GM19025 (cell line): ENCODE data around the gene RFX2.

Experiments
- ATAC-seq: cut with Tn5 transposase; IDR thresholded peaks from one replicate; pipeline ENCODE4 v1.9.1; 2021; ENCODE audit warnings: mild to moderate bottlenecking, low read depth, moderate library complexity; ENCODE audit not compliant: unreplicated experiment

RFX2 gene

DNA sequence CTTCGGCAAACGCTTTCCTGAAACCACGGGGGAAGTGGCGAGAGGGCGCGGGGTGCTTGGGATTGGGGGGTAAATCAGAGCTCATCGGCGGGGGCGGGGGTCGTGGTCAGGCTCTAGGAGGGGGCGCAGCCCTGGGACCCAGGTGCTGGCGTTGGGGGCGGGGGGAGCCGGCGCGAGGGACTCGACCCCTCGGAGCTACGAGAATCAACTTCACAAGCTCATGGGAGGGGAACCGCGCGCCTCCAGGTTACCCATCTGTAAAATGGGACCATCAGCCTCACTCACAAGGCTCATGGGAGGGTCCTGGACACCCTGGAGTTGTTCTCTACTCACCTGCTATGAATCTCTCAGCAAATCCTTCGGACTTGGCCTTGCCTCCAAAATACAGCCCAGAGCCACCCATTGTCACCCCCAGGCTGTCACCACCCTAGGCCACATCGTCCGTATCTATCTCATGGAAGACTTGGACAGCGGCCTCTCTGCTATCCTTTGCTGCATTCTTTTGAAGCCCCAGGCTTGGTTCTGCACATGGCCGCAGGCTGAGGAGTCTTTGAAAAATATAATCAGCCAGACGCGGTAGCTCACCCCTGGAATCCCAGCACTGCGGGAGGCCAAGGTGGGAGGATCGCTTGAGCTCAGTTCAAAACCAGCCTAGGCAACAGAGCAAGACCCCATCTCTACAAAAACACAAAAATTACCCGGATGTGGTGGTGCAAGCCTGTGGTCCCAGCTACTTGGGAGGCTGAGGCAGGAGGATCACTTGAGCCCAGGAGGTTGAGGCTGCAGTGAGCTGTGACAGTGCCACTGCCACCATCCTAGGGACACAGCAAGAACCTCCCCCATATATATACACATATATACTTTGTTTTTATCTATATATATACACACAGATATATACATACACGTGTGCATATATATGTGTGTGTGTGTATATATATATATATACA is 131.4 kb downstream of the RFX2 start:
- no peak for ATAC-seq

DNA sequence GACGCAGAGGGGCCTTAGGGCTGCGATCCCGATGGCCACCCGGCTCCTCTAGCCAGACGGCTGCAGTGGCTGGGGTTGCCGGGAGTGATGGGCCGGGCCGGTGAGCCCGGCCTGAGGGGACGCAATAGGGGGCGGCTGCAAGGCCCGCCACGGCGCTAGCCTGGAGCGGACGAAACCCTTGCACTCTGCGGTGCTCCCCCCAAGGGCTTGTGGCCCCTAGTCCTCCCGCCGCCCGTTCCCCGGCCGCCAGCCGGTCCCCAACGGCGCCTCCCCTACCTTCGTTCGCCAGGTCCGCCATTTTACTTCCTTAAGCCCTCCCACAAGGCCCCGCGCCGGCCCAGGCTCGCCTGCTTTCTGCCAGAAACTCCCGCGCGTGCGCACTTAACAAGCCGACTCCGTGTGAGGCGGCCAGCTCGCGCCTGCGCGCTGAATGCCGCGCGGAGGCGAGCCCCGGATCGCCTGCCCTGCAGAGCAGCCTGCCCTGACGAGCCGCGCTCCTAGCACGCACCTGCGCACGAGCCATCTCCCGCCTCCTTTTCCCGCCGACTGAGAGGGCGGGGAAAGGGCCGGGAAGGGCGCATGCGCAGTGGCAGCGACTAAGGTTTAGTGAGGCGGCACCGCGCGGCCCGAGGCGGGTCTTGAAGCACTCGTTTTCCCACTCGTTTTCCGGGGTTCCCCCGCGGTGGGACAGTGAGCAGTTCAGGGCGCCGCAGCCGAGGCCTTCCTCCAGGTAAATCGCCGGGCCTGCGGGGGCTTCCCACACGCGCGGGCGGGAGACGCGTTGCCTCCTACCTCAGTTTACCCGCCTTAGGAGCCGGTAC is 132.3 kb downstream of the RFX2 start, which contains the start of gene RANBP3:
Gene RANBP3, minus strand, starts transcription at position 356 of the 821 bp plus-strand sequence. Its CDS starts 58 bp downstream, at position 298.
- peak; percentile 92 for ATAC-seq

DNA sequence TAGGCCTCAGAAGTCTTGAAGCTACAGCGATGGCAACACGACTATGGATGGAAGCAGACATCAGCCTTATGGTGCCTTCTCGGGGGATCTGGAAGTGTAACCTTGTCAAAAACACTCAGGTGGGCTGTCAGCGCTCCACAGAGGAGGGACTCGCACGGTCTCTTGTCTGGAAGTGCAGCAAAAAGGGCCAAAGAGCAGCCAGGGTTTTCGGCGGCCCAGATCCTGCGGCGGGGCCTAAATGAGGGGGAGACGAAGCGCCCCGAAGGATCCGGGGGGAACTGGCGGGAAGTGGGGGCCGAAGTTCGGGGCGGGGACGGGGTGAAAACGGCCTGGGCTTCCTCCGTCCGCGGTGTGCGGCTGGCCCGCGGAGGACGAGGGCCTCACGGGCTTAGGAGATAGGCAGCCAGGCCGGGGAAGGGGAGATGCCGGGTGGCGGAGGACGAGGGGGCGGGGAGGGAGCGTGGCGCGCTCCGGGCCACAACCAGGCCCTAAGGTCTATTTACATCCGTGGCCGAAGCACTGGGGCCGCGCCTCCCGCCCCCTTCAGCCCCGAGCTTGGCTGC is 133.0 kb downstream of the RFX2 start:
- ATAC-seq, result no peak

DNA sequence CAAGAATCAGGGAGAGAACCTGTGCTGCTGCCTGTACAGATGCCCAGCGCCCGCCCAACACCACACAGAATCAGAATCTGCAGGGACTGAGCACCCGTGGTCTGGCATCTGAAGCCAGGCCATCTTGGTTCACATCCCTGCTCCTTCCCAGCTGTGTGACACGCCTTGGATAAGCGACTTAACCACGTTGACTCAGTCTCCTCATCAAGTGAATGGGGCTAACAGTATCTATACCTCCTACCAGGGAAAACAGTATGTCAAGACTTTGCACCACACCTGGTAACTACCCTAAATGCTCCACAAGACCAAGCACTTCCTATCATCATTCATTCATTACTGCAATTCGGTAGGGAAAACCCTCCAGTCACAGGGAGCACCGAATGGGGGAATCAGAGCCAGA is 133.5 kb downstream of the RFX2 start:
- ATAC-seq, result no peak

DNA sequence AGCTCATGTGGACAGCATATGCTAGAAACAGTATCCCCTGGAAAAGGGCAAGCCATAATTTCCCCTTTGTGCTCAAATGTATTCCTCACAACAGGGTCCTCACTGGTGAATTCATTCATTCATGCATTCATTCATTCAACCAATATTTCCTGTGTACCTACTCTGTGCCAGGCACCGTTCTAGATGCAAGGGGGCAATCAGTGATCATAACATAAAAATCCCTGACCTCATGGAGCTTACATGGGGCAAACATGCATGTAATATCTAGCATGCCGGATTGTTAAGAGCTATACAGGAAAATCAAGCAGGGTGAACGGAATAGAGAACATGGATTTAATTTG is 134.9 kb downstream of the RFX2 start:
- ATAC-seq, result no peak

DNA sequence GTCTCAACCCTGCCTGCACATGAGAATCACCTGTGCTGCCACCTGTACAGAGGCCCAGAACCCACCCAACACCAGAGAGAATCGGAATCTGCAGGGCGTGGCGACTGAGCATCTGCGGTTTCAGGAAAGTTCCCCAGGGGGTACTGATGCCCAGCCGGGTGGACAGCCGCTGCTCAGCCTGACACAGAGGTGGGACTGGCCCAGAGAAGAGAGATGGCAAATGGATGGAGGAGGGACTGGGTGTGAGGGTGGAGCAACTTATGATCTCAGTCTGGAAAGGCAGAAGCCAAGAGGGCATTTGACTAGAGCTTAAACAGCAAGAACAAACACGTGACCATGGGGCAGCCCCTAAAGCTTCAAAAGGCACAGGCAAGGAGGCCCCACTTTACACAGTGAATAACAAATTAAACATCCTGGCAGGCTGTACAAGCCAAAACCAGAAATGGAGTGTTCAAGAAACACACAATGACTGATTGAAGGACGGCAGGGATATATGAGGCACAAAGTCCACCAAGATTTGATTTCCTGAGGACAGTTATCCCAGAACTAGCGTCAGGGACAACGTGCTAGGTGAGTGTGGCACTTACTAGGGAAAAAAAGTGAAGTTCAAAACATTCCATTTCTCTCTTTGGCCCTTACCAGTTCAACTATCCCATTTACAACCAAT is 135.4 kb downstream of the RFX2 start:
- no peak for ATAC-seq

DNA sequence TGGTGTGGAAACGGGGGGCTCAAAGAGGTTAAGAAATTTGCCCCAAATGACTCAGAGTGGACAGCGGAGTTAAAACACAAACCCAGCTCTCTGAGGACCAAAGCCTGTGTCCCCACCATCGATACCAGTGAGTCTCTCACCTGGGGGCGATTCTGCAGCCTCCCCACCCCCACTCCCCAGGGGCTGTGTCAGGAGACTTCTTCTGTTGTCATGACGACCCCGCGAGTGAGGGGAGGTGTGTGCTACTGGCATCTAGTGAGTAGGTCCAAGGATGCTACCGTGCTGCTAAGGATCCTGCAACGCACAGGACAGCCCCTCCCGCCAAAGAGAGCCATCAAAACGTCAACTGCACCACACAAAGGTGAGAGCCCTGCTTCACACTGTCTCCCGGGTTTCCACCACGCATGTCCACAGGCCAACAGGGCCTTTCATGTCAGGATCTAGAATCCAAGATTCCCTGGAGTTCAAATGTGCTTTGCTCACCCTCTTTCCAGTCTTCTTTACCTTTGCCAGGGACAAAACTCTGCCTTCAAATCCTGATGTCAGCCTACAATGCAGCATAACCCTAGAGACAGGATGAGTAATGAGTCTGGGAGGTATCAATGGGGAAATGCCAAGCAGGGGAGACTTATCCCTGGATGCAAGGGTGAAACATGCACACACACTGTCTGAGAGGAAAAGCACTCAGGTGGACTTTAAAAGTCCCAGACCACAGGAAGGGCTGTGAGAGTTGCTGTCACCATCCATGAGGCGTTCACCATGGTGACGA is 136.2 kb downstream of the RFX2 start:
- no peak for ATAC-seq

DNA sequence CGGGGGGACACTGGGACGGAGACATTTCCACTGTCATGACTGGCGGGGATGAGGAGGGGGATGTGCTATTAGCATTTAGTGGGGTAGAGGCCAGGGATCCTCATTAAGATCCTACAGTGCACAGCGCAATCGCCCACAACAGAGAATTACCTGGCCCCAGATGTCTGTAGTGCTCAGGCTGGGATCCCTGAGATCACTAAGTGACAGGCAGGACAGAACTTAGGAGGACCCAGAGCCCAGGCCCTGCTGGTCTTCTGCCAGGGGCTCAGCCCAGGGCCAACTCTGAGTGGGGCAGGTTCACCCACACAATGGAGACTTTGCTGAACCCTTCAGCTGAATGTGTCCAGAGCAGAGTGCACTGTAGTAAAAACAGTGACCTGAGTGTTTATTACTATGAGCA is 136.9 kb downstream of the RFX2 start:
- ATAC-seq, result no peak

DNA sequence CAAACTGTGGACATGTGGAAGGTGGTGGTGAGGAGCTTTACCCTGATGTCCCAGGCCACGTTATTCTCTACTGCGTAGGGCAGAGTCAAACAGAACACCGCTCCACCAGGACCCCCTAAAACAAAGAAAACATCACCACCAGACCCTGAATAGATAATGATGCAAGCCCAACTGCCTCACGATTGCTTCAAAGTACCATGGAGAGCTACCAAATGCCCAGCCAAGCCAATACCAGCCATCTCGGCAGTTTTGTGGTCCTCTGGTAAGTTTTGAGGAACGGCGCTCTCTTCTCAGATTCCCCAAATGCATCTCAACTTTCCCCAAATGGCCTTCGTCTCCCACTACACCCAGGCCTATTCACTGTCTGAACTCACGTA is 138.0 kb downstream of the RFX2 start:
- no peak for ATAC-seq

DNA sequence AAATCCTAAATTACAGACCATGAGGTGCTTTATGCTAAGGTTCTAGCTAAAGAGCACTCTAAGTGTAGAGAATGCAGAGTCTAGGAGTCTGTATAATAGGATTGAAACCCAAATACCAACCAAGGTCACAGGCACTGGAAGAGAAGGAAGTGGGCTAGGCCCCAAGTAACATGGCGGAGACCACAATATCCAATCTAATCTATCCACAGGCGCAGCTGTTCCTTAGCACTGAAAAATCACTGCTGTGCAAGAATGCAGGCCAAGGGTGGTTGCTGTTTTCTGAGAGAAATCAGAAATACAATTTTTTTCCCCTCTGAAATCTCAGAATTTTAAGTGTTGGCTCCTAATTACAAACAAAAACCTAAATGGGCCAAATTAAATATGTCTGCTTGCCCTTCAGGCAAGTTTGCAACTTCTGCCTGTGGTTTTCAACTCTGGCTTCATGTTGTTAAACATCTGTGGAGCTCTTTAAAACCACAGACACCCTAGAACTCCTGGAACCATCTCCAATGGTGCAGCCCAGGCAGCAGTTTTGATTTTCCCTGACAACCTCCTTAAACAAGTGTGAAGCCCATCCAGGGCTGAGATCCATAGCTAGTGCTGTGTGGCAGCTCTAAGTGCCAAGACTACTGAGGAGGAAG is 138.5 kb downstream of the RFX2 start:
- ATAC-seq, result no peak

DNA sequence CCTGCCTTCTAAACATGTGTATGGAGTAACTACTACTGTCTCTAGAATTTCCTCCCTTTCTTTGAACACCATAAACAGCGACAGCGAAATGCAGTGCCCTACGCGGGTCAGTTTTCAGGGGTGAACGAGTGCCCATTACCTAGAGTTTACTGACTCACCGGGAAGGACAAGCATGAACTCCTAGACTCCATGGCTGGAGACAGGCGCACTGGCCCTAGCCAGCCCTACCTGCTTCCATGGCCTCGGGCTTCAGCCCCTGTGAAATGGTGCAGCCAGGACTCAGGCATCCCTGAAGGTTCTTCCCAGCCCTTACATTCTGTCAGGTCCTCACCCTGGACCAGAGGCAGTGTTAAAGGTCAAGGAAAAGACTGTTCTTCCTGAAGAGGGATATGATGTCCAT is 140.8 kb downstream of the RFX2 start:
- no peak for ATAC-seq

DNA sequence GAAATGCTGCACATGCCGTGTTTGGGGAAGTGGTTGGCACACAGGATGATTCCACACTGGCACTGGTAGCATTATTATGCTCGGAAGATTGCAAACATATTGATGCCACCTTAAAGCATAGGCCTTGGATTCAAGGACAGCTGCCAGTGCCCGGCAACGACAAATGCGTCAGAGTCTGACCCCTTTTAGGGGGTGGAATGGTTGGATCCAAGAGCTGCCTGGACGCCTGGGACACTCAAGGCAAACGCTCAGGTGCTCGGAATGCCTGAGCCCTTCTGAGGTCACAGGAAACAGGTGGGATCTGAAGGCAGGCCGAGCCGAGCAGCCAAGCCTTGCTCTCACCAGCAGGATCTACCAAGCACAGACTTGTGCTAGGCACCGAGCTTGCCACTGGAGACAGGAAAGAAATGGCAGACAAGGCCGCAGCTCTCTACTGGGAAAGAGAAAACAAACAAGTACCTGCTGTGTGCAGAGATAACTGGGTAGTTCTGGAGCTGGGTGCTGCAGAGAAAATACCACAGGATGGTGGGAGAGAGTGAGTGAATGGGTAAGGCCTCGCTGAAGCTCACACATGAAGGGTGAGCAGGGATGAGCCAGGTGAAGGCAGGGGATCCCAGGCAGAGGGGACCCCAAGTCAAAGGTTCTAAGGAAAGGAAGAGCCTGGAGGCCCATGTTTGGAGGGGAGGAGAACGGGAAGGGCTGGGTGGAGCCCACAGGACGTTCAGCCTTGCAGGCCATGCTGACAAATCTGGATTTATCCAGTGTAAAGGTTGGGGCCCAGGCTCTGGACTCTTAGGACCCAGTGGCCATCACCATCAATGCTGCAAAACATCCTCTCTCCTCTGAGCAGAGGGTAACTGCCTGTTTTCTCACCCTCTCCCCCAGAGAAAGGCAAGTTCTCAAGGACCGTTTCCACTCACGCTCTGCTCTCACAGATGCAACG is 141.6 kb downstream of the RFX2 start:
- no peak for ATAC-seq

DNA sequence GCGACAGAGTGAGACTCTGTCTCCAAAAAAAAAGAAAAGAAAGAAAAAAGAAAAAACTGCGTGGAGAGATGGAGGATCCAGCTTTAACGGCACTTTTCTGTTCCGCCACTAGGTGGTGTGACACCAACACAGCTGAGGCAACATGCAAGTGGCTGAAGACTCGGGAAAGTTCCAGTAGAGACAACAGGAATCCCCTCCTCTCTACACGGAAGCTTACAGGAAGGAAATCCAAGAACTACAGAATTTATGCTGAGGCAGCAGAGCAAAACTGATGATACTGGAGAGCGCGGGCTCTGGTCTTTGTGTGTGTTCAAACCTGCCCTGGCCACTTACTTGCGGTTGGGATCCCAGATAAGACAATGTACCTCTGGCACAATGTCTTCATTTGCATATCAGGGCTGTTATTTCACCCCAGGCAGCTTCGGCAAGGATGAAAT is 142.3 kb downstream of the RFX2 start:
- ATAC-seq, result no peak

DNA sequence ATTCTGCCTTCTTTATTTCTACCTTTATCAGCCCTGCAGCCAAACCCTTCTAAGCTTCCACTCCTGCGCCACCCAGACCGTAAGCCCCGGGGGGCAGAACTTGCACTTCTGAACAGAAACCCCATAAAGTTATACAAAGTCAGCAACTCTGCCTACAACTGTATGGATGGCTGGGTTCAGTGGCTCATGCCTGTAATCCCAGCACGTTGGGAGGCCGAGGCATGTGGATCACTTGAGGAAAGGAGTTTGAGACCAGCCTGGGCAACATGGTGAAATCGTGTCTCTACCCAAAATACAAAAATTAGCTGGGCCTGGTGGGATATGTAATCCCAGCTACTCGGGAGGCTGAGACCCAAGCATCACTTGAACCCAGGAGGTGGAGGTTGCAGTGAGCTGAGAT is 142.7 kb downstream of the RFX2 start:
- no peak for ATAC-seq

DNA sequence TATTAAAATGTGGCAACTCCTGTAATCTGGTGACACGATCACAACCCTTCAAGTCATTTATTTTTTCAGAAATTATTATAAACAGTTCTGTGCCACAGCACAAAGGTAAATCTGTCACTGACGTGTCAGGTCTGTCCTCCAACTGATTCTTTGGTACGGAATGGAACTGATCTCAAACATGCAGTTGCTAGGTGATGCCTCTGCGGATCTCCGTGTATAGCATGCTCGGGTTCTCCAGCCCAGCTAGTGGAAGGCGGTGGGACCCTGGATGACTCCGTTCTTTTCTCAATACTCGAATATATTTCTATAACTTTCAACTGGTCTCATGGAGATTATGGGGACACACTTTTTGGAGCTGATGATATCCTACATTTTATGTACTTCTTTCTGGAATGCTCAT is 143.4 kb downstream of the RFX2 start:
- ATAC-seq, result no peak

DNA sequence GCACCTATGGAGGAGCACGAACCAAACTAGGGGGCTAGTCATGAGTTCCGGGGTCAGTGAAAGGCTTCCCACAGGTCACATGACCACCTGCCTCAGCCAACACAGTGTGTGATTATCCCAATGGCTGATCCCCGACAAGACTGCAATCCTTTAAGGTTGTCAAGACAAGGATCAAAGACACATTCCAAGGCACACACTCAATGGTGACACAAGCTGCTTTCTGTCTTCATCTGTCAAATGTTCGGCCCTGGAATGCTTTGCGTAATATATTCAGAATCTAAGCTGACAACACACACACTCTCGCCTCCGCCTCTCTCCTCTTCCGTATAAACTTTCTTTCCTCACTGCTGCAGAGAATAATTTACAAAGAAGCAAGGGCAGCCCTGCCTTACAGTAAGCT is 144.1 kb downstream of the RFX2 start:
- no peak for ATAC-seq

DNA sequence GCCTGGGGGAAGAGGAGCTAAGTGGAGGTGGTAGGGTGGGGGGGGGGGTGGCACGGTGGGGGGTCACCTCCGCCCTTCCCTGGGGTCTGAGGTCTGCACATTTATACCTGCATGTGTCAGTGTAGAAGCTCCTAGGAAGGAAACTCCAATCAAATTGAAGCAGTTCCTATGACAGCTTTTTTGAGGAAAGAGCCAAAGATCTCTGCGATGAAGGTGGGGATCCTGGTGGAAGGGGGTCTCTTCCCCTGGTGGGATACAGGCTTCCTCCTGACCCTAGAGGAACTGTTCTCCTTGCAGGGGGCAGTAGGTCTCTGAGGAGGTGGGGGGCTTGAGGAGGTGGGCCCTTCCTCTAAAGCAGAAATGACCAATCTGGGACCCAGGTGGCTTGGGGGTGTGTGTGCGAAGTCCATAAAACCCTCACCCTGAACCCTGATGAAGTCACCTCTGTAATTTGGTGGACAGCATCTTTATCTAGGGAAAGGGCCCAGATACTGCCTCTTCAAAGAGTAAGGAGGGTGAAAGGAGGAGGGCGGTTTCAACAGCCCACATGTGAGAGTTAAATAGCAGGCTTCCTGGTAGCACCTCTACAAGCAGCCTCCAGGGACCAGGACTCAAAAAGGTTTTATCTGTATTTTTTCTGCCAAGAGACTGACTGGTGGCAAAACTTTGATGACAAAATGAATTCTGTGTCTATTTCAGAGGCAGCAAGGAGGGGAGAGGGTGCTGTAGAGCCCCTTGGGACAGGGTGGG is 145.3 kb downstream of the RFX2 start:
- ATAC-seq, result no peak

DNA sequence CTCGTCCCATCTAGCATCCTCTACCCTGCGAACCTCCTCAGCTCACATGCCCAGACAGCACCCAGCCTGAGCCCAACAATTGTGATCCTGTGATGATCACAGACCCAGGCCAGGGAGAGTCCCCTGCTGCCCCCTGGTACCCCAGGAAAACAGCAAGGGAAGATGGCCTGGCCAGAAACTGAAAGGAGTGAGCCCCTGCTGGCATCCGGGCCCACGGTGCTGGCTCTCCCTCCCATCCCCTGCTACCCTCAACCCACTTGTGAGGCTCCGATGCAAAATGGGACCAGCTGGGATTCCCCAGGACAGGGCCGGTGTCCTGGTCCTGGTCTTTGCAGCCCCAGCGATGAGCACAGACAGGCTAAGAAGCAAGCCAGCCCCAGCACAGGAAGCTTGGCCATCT is 146.4 kb downstream of the RFX2 start:
- no peak for ATAC-seq
